Fibroblast of skin of scalp (primary cell): ENCODE data around the gene TBC1D22A.
"Not testable (repeated sequence)": the region's sequence is repeated elsewhere in the genome, so short reads cannot be mapped to it uniquely, and the experiment has no call there.

Source experiments
- DNase-seq: peaks from one replicate; pipeline ENCODE4 v3.0.0-alpha.2; 2013

TBC1D22A gene

GRCh38 chr22:46813816-46814597 is 51.6 kb downstream of the TBC1D22A start:
- peak; percentile 62 for DNase-seq

DNA sequence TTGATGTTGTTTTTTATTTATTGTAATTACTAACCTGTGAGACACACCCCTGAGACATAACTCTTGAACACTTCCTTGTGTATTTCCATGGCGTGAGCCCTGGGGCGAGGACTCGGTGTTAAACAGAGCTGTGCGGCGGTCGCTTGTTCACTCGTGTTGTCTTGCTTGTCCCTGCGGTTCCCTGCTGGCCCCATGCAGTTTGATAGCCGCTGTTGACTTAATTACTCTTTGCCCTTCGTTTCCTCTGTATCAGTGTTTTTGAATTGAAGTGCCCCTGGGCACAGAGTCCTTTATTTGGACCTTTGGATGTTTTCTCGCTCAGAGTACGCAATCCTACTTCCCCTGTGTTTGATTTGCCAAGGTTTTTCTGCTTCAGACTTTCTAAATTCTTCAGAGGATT is 52.7 kb downstream of the TBC1D22A start:
- DNase-seq: no peak

DNA sequence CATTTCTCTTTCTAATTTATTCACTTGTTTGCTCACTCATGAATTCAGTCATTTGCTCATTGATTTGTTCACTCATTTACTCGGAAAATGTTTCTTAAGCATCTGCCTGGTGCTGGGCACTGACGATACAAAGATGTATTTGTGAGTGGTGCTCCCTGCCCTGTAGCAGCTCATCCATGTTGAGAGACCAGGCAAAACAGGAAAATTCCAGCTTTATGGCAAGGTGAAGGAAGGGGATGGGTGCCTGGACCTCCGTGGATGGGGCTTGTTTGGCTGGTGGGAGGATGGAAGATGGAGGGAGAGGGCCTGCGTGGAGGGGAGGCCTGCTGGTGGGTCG is 53.1 kb downstream of the TBC1D22A start:
- DNase-seq: no peak

DNA sequence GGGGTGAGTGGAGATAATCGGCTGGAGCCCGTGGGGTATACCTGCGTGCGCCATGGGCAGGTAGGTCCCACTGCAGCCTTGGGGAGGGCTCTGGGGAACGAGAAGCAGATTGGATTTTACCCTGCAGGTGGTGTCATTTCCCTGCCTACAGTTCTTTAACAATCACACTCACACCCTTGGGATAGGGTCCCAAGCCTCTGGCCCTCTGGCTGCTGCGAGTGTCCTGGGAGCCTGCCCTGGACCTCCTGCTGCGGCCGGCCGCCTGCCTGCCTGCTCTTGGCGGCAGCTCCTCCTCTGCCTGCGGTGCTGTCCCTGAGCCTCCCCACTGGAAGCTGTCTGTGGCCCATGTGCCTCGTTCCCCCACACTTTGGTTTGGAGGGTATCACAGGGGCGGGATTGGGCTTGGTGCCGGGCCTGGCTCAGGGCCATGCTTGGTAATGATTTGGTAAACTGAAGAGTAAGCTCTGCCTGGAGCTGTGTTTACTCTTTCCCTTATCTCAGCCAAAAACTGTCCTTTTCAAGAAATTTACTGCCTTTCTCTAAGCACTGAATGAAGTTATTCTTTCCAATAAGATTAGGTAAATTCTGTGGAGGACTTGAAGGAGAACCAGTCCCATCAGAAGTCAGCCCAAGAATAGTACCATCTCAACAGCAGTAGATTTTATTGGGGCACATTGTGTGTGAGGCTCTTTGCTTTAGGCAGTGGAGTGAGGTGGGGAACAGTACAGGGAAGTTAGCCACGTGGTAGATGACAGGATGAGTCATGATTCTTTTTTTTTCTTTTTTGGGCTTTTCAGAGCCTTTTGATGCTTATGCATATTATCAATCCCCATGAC is 53.7 kb downstream of the TBC1D22A start:
- no peak for DNase-seq

DNA sequence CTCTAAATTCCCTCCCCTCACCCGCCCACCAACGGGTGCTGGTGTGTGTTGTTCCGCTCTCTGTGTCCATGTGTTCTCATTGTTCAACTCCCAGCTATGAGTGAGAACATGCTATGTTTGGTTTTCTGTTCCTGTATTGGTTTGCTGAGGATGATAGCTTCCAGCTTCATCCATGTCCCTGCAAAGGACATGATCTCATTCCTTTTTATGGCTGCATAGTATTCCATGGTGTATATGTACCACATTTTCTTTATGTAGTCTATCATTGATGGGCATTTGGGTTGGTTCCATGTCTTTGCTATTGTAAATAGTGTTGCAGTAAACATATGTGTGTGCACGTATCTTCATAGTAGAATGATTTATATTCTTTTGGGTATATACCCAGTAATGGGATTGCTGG is 54.9 kb downstream of the TBC1D22A start:
- DNase-seq: not testable (repeated sequence)

GRCh38 chr22:46823248-46823647 is 60.8 kb downstream of the TBC1D22A start:
- no peak for DNase-seq

DNA sequence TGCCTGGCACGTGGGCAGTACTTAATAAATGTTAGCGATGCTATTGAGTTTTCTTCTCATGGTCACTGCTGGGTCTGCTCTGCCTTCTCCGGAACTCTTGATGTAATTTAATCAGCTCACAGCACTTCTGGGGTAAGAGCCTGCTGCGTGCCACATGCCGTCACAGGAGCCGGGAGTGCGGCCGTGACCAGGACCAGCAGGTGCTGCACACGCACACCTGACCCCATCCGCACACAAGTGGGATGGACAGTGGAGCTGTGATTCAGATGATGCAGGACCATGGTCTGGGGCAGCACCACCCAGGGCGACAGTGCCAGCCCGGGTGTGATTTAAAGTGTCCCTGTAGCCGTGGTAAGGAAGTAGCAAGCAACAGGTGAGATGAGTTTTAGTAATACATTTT is 61.2 kb downstream of the TBC1D22A start:
- no peak for DNase-seq

DNA sequence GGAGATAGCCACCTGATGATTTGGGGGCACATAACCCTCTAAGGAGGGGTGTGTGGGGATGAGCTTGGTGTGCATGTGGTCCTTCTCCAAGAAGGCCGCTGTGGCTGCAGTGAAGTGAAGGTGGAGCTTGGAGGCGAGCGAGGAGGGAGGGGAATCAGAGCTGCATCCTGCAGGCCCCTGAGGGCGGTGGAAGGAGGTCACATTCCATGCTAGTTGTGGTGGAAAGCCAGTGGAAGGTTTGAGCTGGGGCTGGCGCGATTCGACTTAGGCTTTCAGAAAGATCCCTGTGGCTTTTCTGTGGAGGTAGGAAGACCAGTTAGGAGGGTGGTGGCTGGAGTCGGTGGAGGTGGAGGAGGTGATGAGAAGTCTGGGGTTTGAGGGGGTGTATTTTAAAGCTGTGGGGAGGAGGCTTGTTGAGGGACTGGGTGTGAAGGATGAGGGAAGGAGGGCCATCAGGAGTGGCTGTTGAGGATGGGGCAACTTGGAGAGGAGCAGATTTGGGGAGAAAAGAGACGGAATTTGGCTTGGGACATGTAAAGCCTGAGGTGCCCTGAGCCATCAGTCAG is 62.0 kb downstream of the TBC1D22A start:
- no peak for DNase-seq

DNA sequence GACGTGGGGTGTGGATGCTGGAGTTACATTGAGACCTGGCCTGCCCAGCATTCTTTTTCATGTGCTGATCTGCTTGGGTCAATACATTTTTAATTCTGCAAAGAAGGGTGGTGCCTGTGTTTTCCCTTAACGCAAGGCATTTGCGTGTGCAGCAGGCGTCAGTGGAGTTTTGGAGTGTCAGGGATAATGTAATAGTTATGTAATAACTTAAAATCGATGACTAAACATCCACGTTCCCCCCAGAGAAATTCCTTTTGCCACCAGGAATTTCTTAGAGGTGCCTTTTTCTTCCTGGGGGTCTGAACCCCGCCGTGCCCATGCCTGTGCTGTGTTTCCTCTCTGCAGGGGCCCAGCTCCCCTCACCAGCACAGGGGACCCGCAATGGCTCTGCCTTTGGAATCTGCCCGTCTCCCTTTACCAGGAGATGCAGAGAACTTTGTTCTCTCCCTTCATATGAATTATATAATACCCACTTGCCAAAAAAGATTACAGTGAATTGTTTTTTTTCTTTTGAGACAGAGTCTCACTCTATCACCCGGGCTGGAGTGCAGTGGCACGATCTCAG is 62.6 kb downstream of the TBC1D22A start:
- peak; percentile 68 for DNase-seq

- DNase-seq: no peak
Observed at GRCh38 chr22:46826438-46827135, 64.1 kb downstream of the TBC1D22A start.

GRCh38 chr22:46827136-46827780 is 64.8 kb downstream of the TBC1D22A start:
- DNase-seq: no peak

DNA sequence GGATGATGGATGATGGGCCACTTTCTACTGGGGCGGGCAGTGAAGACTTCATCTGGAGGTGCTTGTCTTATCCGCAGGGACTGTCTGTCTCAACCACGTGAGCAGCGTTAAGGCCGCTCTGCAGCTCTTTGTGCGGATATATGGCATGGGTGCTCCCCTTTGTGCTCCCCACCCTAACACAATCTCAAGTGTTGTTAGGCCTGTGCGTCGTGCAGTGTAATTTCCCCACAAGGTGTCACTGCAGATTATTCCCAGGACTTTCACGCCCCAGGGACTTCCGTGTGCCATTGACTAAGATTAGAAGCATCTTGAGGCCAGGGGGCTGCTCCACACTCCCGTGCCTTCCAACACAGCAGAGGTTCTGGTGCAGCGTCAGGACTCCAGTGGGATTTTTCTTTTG is 65.3 kb downstream of the TBC1D22A start:
- DNase-seq: no peak

DNA sequence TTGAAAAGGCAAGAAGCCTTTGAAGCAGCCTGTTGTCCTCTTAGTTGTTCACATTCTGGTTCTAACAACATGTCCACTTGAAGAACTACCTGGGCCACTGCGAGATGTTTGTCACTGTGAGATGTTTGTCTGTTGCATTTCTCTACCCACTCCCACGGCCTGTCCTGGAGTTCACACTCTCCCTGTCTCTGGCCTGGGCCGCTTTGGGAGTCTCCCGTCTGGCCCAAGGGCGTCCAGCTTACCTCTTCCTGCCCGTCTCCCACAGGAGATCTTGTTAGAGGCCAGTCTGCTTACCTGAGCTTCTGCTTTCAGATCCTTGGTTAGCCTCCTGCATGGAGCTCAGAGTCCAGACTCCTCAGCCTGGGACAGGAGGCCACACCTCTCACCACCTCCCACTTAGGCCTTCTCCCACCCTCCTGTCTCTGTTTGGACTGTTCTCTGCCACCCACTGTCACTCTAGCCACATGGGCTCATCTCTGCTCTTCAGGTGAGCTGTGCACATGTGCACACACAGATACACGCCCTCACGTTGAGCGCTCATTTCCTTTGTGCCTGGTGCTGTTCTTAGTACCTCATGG is 66.0 kb downstream of the TBC1D22A start:
- no peak for DNase-seq

DNA sequence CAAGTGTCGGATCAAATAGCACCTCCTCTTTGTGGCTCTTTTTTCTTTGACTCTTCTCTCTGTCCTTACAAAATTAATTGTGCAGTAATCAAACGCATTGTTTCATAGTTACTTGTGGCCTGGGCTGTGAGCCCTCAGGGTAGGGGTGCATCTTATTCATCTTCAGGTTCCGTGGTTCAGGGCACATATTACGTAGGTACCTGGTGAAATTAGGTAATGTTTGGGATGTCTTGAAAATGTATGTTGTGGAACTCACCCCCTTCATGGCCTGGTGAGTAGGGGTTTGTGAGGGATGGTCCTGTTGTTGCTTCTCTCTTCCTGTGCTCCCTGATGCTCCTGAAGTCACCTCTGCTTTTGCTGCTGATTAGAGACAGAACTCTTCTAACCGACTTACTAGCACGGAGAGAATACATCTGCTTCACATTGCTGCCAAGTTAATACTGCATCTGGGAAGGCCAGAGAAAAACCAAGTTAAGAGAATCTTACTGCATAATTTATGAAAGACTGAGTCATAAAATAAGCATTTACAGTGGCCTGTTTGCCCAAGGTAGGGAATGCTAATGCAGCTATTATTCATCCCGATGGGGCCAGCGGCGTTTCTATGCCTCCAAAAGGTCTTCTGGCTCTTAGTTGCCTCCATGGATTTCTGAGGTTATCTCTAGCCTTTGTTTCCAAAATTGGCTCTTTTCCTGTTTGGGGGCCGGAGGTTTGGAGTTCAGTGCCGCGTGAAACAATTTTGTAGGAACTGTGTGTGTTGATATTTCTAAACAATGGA is 66.9 kb downstream of the TBC1D22A start:
- peak; percentile 92 for DNase-seq

DNA sequence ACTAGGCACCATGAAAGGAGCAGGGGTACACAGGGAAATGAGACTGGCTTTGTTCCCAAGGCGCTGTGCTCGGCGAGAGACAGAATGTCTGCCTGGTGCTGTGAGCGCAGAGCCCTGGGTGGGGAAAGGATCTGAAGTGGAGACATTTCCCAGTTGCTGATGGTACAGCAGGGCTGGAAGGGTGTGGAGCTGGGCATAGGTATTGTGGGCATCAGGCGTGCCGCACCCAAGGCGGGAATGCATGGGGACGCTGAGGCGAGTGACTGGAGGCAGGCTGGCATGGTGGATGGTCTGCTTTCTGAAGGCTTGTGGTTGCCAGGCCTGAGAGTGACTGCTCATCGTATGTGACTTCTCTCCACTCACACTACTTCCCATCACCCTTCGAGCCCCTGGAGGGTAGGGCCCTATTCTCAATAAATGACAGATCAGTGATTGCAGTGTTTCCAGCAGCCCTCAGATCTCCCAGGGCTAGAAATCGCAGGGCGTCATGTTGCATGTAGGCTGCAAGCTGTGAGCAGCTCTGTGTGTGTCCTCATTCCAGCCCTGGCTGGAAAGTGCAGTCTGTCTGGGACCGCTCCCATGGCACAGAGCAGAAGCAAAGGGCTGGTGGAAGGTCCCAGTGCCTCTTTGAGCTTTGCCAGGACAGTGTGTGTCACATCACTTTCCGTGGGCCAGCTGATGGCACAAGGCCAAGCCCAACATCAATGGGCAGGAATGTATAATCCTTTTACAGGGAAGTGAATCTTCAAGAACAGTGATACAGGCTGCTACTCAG is 67.7 kb downstream of the TBC1D22A start:
- peak; percentile 94 for DNase-seq

DNA sequence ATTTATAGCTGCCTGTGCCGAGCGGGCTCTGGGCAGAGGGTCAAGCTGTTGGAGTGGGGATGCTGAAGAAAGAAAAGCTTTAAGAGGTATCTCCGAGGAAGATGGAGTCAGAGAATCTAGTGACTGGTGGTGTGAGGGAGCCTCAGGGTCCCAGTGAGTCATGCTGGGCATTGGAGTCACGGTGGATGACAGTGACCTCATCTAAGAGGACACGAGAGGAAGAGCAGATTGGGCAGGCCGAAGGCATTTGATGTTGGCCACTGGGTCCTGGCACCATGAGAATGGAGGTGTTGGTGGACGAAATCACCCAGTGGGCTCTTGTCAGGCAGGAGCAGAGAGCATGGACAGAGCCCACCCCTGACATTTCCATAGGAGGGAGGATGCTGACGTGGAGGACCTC is 68.4 kb downstream of the TBC1D22A start:
- DNase-seq: peak; percentile 30

GRCh38 chr22:46833228-46833627 is 70.8 kb downstream of the TBC1D22A start:
- DNase-seq: no peak

- DNase-seq: no peak
Observed at GRCh38 chr22:46834021-46834737, 71.7 kb downstream of the TBC1D22A start.

GRCh38 chr22:46835288-46835687 is 72.8 kb downstream of the TBC1D22A start:
- no peak for DNase-seq
